Tibial artery (tissue), 4 donors: Measurements from ENCODE around the gene USP49.

ENCODE experiments used
- DNase-seq, 2 donors: peaks; one replicate each; pipeline ENCODE4 v3.0.0-alpha.2; 2019
- H3K27ac ChIP-seq, 2 donors: fragments of 200-600 bp; sonication (generic) in 1 of 2; 1 replicate in 1 of 2; 2 replicates in 1 of 2; pipeline ENCODE4 v1.5.1; 2018 to 2019; ENCODE audit warnings: mild to moderate bottlenecking in 1 of 2
- H3K27me3 ChIP-seq, 2 donors: fragments of 200-600 bp; sonication (generic) in 1 of 2; one replicate each; pipeline versions ENCODE4 v1.5.1 to v1.6.0; 2016 to 2019
- H3K36me3 ChIP-seq, 3 donors: fragments of 200-600 bp; sonication (generic) in 2 of 3; one replicate each; pipeline ENCODE4 v1.5.1; 2016 to 2019; ENCODE audit warnings: mild to moderate bottlenecking in 2 of 3
- H3K4me1 ChIP-seq, 4 donors: fragments of 200-600 bp; sonication (generic) in 2 of 4; 1 replicate in 3 of 4; 2 replicates in 1 of 4; pipeline ENCODE4 v1.5.1; 2016 to 2019
- H3K4me3 ChIP-seq, 2 donors: fragments of 200-600 bp; sonication (generic) in 1 of 2; 1 replicate in 1 of 2; 2 replicates in 1 of 2; pipeline ENCODE4 v1.5.1; 2018 to 2019; ENCODE audit warnings: mild to moderate bottlenecking in 2 of 2
- H3K9me3 ChIP-seq, 3 donors: fragments of 200-600 bp; sonication (generic) in 1 of 3; one replicate each; pipeline ENCODE4 v1.5.1; 2016 to 2019
- intact Hi-C: fragments of 100-400 bp; cut with DNase I; formaldehyde crosslinking; loops from one replicate; pipeline ENCODE4 v1.15.0; 2023; ENCODE audit warnings: low total_unique reads
- TF ChIP-seq, protein P1 (sequence below), 2 experiments: fragments of 200-600 bp in 1 of 2; fragments of 450-650 bp in 1 of 2; IDR thresholded peaks; one replicate each; pipeline ENCODE4 v1.5.1; 2017 to 2019; ENCODE audit warnings: antibody characterized with exemption in 2 of 2, mild to moderate bottlenecking in 1 of 2, moderate library complexity in 1 of 2

Gene USP49

DNA sequence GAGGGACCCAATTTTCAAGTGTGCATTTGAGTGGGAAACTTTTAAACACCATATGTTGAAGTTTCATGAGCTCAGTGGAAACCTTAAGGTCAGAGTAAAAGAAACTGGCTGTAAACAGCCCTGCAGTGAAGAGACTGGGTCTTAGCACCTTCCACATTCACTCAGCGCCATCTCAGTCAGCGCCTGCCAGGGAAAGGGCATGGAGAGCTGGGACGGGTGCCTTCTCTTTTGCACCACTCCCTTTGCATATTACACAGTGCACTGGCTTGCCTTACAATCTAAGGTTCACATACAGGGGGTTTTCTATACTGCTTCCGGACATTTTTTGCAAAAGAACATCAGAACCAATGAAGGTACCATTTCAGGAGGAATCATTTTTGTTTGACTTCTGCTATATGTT is 103.2 kb downstream of the USP49 start:
- H3K4me1 ChIP-seq, result peaks cover 0 to 10% (median 9%) of the 10 kb centered on the region in 4 donors
- no peak for DNase-seq
- H3K36me3 ChIP-seq, result peaks cover 8 to 64% (median 49%) of the 10 kb centered on the region in 3 donors
- no peaks in the 10 kb centered on the region for H3K9me3 ChIP-seq
- no peak overlapping the region for H3K27ac ChIP-seq
- H3K27me3 ChIP-seq, result no peaks in the 10 kb centered on the region
- TF ChIP-seq, protein P1, sequence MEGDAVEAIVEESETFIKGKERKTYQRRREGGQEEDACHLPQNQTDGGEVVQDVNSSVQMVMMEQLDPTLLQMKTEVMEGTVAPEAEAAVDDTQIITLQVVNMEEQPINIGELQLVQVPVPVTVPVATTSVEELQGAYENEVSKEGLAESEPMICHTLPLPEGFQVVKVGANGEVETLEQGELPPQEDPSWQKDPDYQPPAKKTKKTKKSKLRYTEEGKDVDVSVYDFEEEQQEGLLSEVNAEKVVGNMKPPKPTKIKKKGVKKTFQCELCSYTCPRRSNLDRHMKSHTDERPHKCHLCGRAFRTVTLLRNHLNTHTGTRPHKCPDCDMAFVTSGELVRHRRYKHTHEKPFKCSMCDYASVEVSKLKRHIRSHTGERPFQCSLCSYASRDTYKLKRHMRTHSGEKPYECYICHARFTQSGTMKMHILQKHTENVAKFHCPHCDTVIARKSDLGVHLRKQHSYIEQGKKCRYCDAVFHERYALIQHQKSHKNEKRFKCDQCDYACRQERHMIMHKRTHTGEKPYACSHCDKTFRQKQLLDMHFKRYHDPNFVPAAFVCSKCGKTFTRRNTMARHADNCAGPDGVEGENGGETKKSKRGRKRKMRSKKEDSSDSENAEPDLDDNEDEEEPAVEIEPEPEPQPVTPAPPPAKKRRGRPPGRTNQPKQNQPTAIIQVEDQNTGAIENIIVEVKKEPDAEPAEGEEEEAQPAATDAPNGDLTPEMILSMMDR (IDR thresholded peaks at IDR 0.05), result no peak
- H3K4me3 ChIP-seq, result no peak overlapping the region
- intact Hi-C loops, result loop anchor here (5.0 kb wide), 1 partner anchor 105 kb away; the partner anchor contains the start of gene USP49

DNA sequence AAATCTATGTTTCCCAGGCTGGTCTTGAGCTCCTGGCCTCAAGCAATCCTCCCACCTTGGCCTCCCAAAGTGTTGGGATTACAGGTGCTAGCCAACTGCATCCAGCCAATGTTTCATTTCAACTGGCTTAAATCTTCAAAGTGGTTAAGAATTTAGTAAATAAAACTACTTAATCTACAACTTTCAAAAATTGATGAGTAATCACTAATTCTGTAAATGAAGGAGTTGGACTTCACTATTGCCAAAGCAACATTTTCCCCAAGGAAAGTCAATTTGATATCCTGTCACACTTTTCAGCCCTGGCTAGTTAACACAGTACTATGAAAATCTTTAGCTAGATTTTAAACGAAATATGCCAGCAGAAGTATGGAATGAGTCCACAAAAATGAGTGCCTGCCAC is 103.9 kb downstream of the USP49 start:
- intact Hi-C loops, result loop anchor here (5.0 kb wide), 1 partner anchor 106 kb away; the partner anchor contains the start of gene USP49
- no peaks in the 10 kb centered on the region for H3K27me3 ChIP-seq
- no peaks in the 10 kb centered on the region for H3K9me3 ChIP-seq
- H3K4me3 ChIP-seq, result no peak overlapping the region
- TF ChIP-seq, protein P1 (IDR thresholded peaks at IDR 0.05), result no peak
- peaks cover 8 to 60% (median 49%) of the 10 kb centered on the region in 3 donors for H3K36me3 ChIP-seq
- peaks cover 0 to 11% (median 10%) of the 10 kb centered on the region in 4 donors for H3K4me1 ChIP-seq
- DNase-seq, result no peak
- no peak overlapping the region for H3K27ac ChIP-seq

DNA sequence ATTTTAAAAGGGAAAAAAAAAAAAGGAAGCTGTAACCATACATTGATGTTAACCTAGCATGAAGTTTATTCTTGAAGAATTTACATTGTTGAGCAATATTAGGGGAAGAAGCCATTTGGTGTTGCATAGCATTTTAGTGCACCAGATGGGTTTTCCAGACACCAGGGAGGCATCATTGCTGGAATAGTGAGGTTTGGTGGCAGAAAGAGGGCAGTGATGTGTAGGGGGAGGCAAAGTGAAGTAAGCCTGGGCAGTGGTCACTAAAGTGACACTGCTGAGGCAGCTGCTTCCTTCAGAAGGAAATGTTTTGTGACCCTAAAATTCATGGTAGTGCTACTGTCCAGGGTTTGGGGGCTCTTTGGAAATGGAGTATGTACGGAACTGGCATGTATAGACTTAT is 105.1 kb downstream of the USP49 start:
- H3K36me3 ChIP-seq, result peaks cover 8 to 48% (median 40%) of the 10 kb centered on the region in 3 donors
- TF ChIP-seq, protein P1 (IDR thresholded peaks at IDR 0.05), result no peak
- no peak overlapping the region for H3K4me3 ChIP-seq
- H3K9me3 ChIP-seq, result no peaks in the 10 kb centered on the region
- DNase-seq, result no peak
- H3K27ac ChIP-seq, result no peak overlapping the region
- peaks cover 0 to 24% (median 19%) of the 10 kb centered on the region in 4 donors for H3K4me1 ChIP-seq
- no peaks in the 10 kb centered on the region for H3K27me3 ChIP-seq
- intact Hi-C loops, result loop anchor here (5.0 kb wide), 1 partner anchor 107 kb away; the partner anchor contains the start of gene USP49

GRCh38 chr6:41789390-41789724 is 105.8 kb downstream of the USP49 start:
- TF ChIP-seq, protein P1 (IDR thresholded peaks at IDR 0.05), result no peak
- DNase-seq, result no peak
- H3K27ac ChIP-seq, result no peak overlapping the region
- H3K36me3 ChIP-seq, result peaks cover 8 to 41% (median 37%) of the 10 kb centered on the region in 3 donors
- no peaks in the 10 kb centered on the region for H3K9me3 ChIP-seq
- H3K4me1 ChIP-seq, result peaks cover 0 to 29% (median 19%) of the 10 kb centered on the region in 4 donors
- intact Hi-C loops, result loop anchor here (5.0 to 10.0 kb wide), 3 partner anchors 85 to 425 kb away; partner anchors contain the start of gene MRPS10
- no peak overlapping the region for H3K4me3 ChIP-seq
- H3K27me3 ChIP-seq, result no peaks in the 10 kb centered on the region

- Histone ChIP-seq H3K4me3 (peak within 1 kb of the TSS; percentile 76 to 93), H3K36me3 (peaks cover 8 to 33% (median 33%) of the 10 kb centered on the region in 3 donors), H3K27me3 (no peaks in the 10 kb centered on the region), H3K9me3 (no peaks in the 10 kb centered on the region), H3K4me1 (peaks cover 0 to 31% (median 19%) of the 10 kb centered on the region in 4 donors), H3K27ac (peak within 1 kb of the TSS; percentile 86 to 98)
- DNase-seq, result peak; percentile 92 to 97
- TF ChIP-seq, protein P1 (IDR thresholded peaks at IDR 0.05), result peak; percentile 91 to 95
- intact Hi-C loops, result loop anchor here (1.0 to 10.0 kb wide), 4 partner anchors 83 to 427 kb away; partner anchors contain the start of gene MRPS10
These were observed 107.8 kb downstream of the USP49 start, which contains the start of gene TOMM6 for GRCh38 chr6:41787219-41787917. TOMM6 (plus strand) TSS chr6:41787694; CDS start chr6:41787698, 4 bp downstream.
